SK-N-SH (cell line): ENCODE results near the gene OSGIN1. TPM values are rescaled to one million over a fixed set of nuclear protein-coding genes. Genes with fewer than 3 reads are reported as not detected.

Experiments used
- CTCF ChIA-PET: fragments of 300-600, 350-600 bp; formaldehyde crosslinking; extraction: SDS; loops from one replicate; lab custom pipeline; 2021; lab: Yijun Ruan, JAX
- POLR2A ChIA-PET: fragments of 350-600 bp; sonication (Branson Sonifier 250); formaldehyde crosslinking; extraction: SDS; loops from one replicate; lab custom pipeline; 2020; ENCODE audit warnings: antibody characterized with exemption, inconsistent platforms; lab: Yijun Ruan, JAX
- DNase-seq: peaks from one replicate; pipeline ENCODE4 v3.0.0; 2012
- H2AFZ ChIP-seq: fragments of 200-600 bp; sonication (generic); 2 replicates; pipeline ENCODE4 v1.8.1; 2016; ENCODE audit warnings: antibody characterized with exemption, mild to moderate bottlenecking, low read depth
- H3F3A ChIP-seq: fragments of 200-600 bp; sonication (generic); replicated peaks from 2 replicates; pipeline ENCODE3; 2016; ENCODE audit warnings: antibody characterized with exemption, mild to moderate bottlenecking; ENCODE audit not compliant: insufficient read depth
- H3K27ac ChIP-seq, 2 experiments: fragments of 200-500 bp in 1 of 2; fragments of 200-600 bp in 1 of 2; sonication (Bioruptor generic) in 1 of 2; sonication (generic), shearing (Covaris generic) in 1 of 2; 2 replicates each; pipeline versions ENCODE4 v1.5.1 to v1.6.1; 2014 to 2016; ENCODE audit warnings: low read depth in 2 of 2, inconsistent platforms in 1 of 2, low read length in 1 of 2, mild to moderate bottlenecking in 1 of 2, mixed read lengths in 1 of 2
- H3K27me3 ChIP-seq: fragments of 200-600 bp; sonication (generic), shearing (Covaris generic); 2 replicates; pipeline ENCODE4 v1.6.1; 2016; ENCODE audit warnings: mixed run types; ENCODE audit not compliant: insufficient read depth
- H3K36me3 ChIP-seq, 2 experiments: fragments of 200-500 bp in 1 of 2; fragments of 200-600 bp in 1 of 2; sonication (Bioruptor generic) in 1 of 2; sonication (generic) in 1 of 2; replicated peaks in 1 of 2; 2 replicates each; pipeline versions ENCODE3 to v1.5.1; 2014 to 2016; ENCODE audit warnings: low read length in 1 of 2, mild to moderate bottlenecking in 1 of 2; ENCODE audit not compliant: insufficient read depth in 2 of 2, control insufficient read depth in 1 of 2
- H3K4me1 ChIP-seq, 2 experiments: fragments of 200-500 bp in 1 of 2; fragments of 200-600 bp in 1 of 2; sonication (Bioruptor generic) in 1 of 2; sonication (generic), shearing (Covaris generic) in 1 of 2; 2 replicates each; pipeline versions ENCODE4 v1.5.1 to v1.6.1; 2014 to 2016; ENCODE audit warnings: low read depth in 1 of 2, low read length in 1 of 2, mixed run types in 1 of 2; ENCODE audit not compliant: insufficient read depth in 2 of 2, control insufficient read depth in 1 of 2
- H3K4me2 ChIP-seq: fragments of 200-600 bp; sonication (generic), shearing (Covaris generic); 2 replicates; pipeline ENCODE4 v1.6.1; 2017; ENCODE audit warnings: mixed run types
- H3K4me3 ChIP-seq, 2 experiments: fragments of 200-500 bp in 1 of 2; fragments of 200-600 bp in 1 of 2; sonication (Bioruptor generic) in 1 of 2; sonication (generic), shearing (Covaris generic) in 1 of 2; 2 replicates each; pipeline versions ENCODE4 v1.5.1 to v1.8.1; 2014 to 2016; ENCODE audit warnings: low read depth in 2 of 2, inconsistent platforms in 1 of 2, low read length in 1 of 2, mild to moderate bottlenecking in 1 of 2, mixed read lengths in 1 of 2, moderate library complexity in 1 of 2
- H3K79me2 ChIP-seq: fragments of 200-600 bp; sonication (generic); 2 replicates; pipeline ENCODE4 v1.8.1; 2017; ENCODE audit warnings: mild to moderate bottlenecking; ENCODE audit not compliant: insufficient read depth
- H3K9ac ChIP-seq: fragments of 200-600 bp; sonication (generic); 2 replicates; pipeline ENCODE4 v1.6.1; 2017; ENCODE audit warnings: mixed run types
- H3K9me2 ChIP-seq: fragments of 200-600 bp; sonication (generic); 2 replicates; pipeline ENCODE4 v1.6.1; 2017; ENCODE audit warnings: mixed run types
- H3K9me3 ChIP-seq: fragments of 200-600 bp; sonication (generic); 2 replicates; pipeline ENCODE4 v1.6.1; 2017; ENCODE audit warnings: mixed run types, mild to moderate bottlenecking, moderate library complexity
- H4K20me1 ChIP-seq: fragments of 200-600 bp; sonication (generic); 2 replicates; pipeline ENCODE4 v1.6.1; 2017; ENCODE audit warnings: mild to moderate bottlenecking, mixed run types; ENCODE audit not compliant: insufficient read depth
- CHD2 ChIP-seq: fragments of 150-350 bp; IDR thresholded peaks from 2 replicates; pipeline ENCODE4 v1.6.1; 2018; ENCODE audit warnings: low read length; ENCODE audit not compliant: partially characterized antibody
- EP300 ChIP-seq, 2 experiments: IDR thresholded peaks; 2 replicates each; pipeline versions ENCODE4 v1.4.0 to v1.6.1; 2012; ENCODE audit warnings: borderline replicate concordance in 1 of 2, low read depth in 1 of 2, low read length in 1 of 2
- FOSL2 ChIP-seq: IDR thresholded peaks from 2 replicates; pipeline ENCODE4 v1.4.0; 2012; ENCODE audit warnings: low read depth, mild to moderate bottlenecking, moderate library complexity, borderline replicate concordance
- FOXJ3 ChIP-seq: sonication (generic); formaldehyde crosslinking; IDR thresholded peaks from 2 replicates; pipeline ENCODE4 v1.5.1; 2020; ENCODE audit warnings: mild to moderate bottlenecking, missing genetic modification reagents
- GABPA ChIP-seq: IDR thresholded peaks from 2 replicates; pipeline ENCODE4 v1.4.0; 2012; ENCODE audit warnings: low read depth, mild to moderate bottlenecking
- MXI1 ChIP-seq: IDR thresholded peaks from 2 replicates; pipeline ENCODE4 v1.6.1; 2012; ENCODE audit warnings: mild to moderate bottlenecking, low read depth, low read length, improper control_type of control experiment
- NFIC ChIP-seq: IDR thresholded peaks from 2 replicates; pipeline ENCODE4 v1.4.0; 2012; ENCODE audit warnings: borderline replicate concordance
- NRF1 ChIP-seq: IDR thresholded peaks from 2 replicates; pipeline ENCODE4 v1.6.1; 2012; ENCODE audit warnings: low read depth, mild to moderate bottlenecking, low read length
- PBX3 ChIP-seq: IDR thresholded peaks from 2 replicates; pipeline ENCODE4; 2012
- RAD21 ChIP-seq: IDR thresholded peaks from 2 replicates; pipeline ENCODE4 v1.6.1; 2012; ENCODE audit warnings: mild to moderate bottlenecking, low read length
- RFX5 ChIP-seq: IDR thresholded peaks from 2 replicates; pipeline ENCODE4 v1.6.1; 2012; ENCODE audit warnings: mild to moderate bottlenecking, improper control_type of control experiment, low read length
- TEAD4 ChIP-seq: IDR thresholded peaks from 2 replicates; pipeline ENCODE4 v1.4.0; 2012; ENCODE audit warnings: mild to moderate bottlenecking, borderline replicate concordance; ENCODE audit not compliant: insufficient read depth
- USF1 ChIP-seq: IDR thresholded peaks from 2 replicates; pipeline ENCODE4 v1.4.0; 2012; ENCODE audit warnings: low read depth, borderline replicate concordance
- YY1 ChIP-seq: IDR thresholded peaks from 2 replicates; pipeline ENCODE4 v1.4.0; 2012; ENCODE audit warnings: low read depth, mild to moderate bottlenecking
- ZBTB33 ChIP-seq: IDR thresholded peaks from 2 replicates; pipeline ENCODE4 v1.4.0; 2012; ENCODE audit warnings: low read depth, borderline replicate concordance
- WGBS: methylation state at CpG from one replicate; pipeline ENCODE4 v1.1.6; 2017; ENCODE audit warnings: low lambda C conversion rate; 5-methylcytosine and 5-hydroxymethylcytosine counted together
- polyA plus RNA-seq, 3 experiments: library from polyadenylated mRNA; depleted of rRNA; stranded (reverse); fragments of >200 nt; gene quantifications; 2 replicates each; pipeline ENCODE4 v1.2.3, GENCODE V29; 2012
- TF ChIP-seq, protein P1 (sequence below): fragments of 150-350 bp; IDR thresholded peaks from 2 replicates; pipeline ENCODE4 v1.6.1; 2017; ENCODE audit warnings: antibody characterized with exemption, low read length, low read depth, borderline replicate concordance
- TF ChIP-seq, protein P2 (sequence below): fragments of 150-350 bp; IDR thresholded peaks from 2 replicates; pipeline ENCODE4 v1.6.1; 2016; ENCODE audit warnings: mild to moderate bottlenecking, low read depth, low read length
- TF ChIP-seq, protein P3 (sequence below): IDR thresholded peaks from 2 replicates; pipeline ENCODE4 v1.4.0; 2012; ENCODE audit warnings: low read depth

OSGIN1 gene
- polyA plus RNA-seq, 1 of the 3 experiments (the other 2 are of a cell fraction), result 4.8 TPM

DNA sequence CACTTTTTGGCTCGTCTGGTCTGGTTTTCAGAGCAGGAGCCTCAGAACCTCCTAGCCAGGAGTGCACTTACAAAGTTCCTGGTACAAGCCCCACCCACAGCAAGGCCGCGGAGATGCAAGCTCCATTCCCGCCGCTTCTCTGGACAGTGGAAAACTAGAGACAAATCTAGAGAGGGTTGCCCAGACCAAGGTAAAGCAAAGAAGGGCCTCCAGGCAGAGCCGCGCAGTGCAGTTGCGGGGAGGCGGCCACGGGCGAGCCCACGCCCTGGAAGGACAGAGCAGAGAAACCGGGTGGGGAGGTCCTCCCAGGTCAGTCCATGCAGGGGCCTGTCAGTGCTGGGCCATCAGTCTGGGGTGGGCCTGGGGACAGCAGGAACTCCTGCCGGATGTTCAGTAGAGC, 11.0 kb upstream of the OSGIN1 start:
- H3K27me3 ChIP-seq, result no peaks in the 10 kb centered on the region
- H3F3A ChIP-seq, result no peaks in the 10 kb centered on the region
- H3K9ac ChIP-seq, result no peak overlapping the region
- CTCF ChIA-PET, result interaction anchor here (1.3 kb wide), 1 partner anchor 15 kb away, joined by 6 read pairs; no protein-coding TSS in a partner anchor
- H3K4me2 ChIP-seq, result no peak overlapping the region
- no peak for TF ChIP-seq ZBTB33
- no peak for TF ChIP-seq MXI1
- no peak overlapping the region for H3K4me3 ChIP-seq
- WGBS, result 93% methylated on average over 14 of the region's 14 CpGs
- no peaks in the 10 kb centered on the region for H4K20me1 ChIP-seq
- no peaks in the 10 kb centered on the region for H3K4me1 ChIP-seq
- H3K9me2 ChIP-seq, result no peaks in the 10 kb centered on the region
- POLR2A ChIA-PET, result no interaction called here
- H3K9me3 ChIP-seq, result no peaks in the 10 kb centered on the region
- H3K36me3 ChIP-seq, result no peaks in the 10 kb centered on the region
- DNase-seq, result no peak
- no peak overlapping the region for H3K27ac ChIP-seq
- H3K79me2 ChIP-seq, result no peaks in the 10 kb centered on the region
- H2AFZ ChIP-seq, result no peak overlapping the region

GRCh38 chr16:83942815-83943515, 10.1 kb upstream of the OSGIN1 start:
- 79% methylated on average over 10 of the region's 11 CpGs for WGBS
- Histone ChIP-seq H3K4me3 (no peak overlapping the region), H3K27me3 (no peaks in the 10 kb centered on the region), H3K36me3 (no peaks in the 10 kb centered on the region), H3K27ac (no peak overlapping the region), H3F3A (no peaks in the 10 kb centered on the region), H3K79me2 (no peaks in the 10 kb centered on the region), H2AFZ (no peak overlapping the region), H4K20me1 (no peaks in the 10 kb centered on the region), H3K9me3 (no peaks in the 10 kb centered on the region), H3K4me2 (no peak overlapping the region), H3K9me2 (no peaks in the 10 kb centered on the region), H3K4me1 (no peaks in the 10 kb centered on the region), H3K9ac (no peak overlapping the region)
- DNase-seq, result no peak
- POLR2A ChIA-PET, result no interaction called here
- CTCF ChIA-PET, result interaction anchor here (1.3 to 2.7 kb wide), 5 partner anchors 11 to 123 kb away, joined by 4 to 10 read pairs (median 6); no protein-coding TSS in a partner anchor
- TF ChIP-seq NFIC, result no peak
- no peak for TF ChIP-seq EP300 (IDR thresholded peaks at IDR 0.05; ENCODE audit: borderline replicate concordance in 1 of 2, low read depth in 1 of 2, low read length in 1 of 2)
- TF ChIP-seq, protein P1, sequence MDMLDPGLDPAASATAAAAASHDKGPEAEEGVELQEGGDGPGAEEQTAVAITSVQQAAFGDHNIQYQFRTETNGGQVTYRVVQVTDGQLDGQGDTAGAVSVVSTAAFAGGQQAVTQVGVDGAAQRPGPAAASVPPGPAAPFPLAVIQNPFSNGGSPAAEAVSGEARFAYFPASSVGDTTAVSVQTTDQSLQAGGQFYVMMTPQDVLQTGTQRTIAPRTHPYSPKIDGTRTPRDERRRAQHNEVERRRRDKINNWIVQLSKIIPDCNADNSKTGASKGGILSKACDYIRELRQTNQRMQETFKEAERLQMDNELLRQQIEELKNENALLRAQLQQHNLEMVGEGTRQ, result no peak
- TF ChIP-seq FOXJ3 (CRISPR knock-in tag), result no peak
- TF ChIP-seq NRF1, result no peak
- TF ChIP-seq, protein P2, sequence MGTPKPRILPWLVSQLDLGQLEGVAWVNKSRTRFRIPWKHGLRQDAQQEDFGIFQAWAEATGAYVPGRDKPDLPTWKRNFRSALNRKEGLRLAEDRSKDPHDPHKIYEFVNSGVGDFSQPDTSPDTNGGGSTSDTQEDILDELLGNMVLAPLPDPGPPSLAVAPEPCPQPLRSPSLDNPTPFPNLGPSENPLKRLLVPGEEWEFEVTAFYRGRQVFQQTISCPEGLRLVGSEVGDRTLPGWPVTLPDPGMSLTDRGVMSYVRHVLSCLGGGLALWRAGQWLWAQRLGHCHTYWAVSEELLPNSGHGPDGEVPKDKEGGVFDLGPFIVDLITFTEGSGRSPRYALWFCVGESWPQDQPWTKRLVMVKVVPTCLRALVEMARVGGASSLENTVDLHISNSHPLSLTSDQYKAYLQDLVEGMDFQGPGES, result no peak
- TF ChIP-seq TEAD4, result no peak
- TF ChIP-seq FOSL2, result no peak
- no peak for TF ChIP-seq RAD21
- no peak for TF ChIP-seq USF1
- TF ChIP-seq PBX3, result no peak
- TF ChIP-seq RFX5, result no peak
- no peak for TF ChIP-seq ZBTB33
- TF ChIP-seq MXI1, result no peak
- TF ChIP-seq YY1, result no peak
- no peak for TF ChIP-seq GABPA
- TF ChIP-seq, protein P3, sequence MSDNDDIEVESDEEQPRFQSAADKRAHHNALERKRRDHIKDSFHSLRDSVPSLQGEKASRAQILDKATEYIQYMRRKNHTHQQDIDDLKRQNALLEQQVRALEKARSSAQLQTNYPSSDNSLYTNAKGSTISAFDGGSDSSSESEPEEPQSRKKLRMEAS, result no peak
- no peak for TF ChIP-seq CHD2
